Tibial nerve (tissue), 4 donors: Measurements from ENCODE around the gene SSH2.

Experiments used
- CTCF ChIP-seq, 5 experiments: fragments of 200-600 bp in 3 of 5; fragments of 450-650 bp in 2 of 5; sonication (generic) in 3 of 5; IDR thresholded peaks; one replicate each; pipeline ENCODE4 v1.5.1; 2016 to 2019; ENCODE audit warnings: antibody characterized with exemption in 5 of 5, mild to moderate bottlenecking in 3 of 5, moderate library complexity in 2 of 5
- EP300 ChIP-seq, 2 donors: sonication (generic); formaldehyde crosslinking; IDR thresholded peaks; one replicate each; pipeline ENCODE4 v1.6.1; 2017; ENCODE audit warnings: antibody characterized with exemption in 2 of 2, mild to moderate bottlenecking in 1 of 2
- POLR2A ChIP-seq, 2 donors: fragments of 450-650 bp; IDR thresholded peaks; one replicate each; pipeline ENCODE4 v1.6.1; 2017; ENCODE audit warnings: antibody characterized with exemption in 2 of 2, mild to moderate bottlenecking in 2 of 2, moderate library complexity in 2 of 2

GRCh38 chr17:29931231-29931932, 1.4 kb upstream of the SSH2 start:
- TF ChIP-seq CTCF (IDR thresholded peaks at IDR 0.05) (peak; percentile 81 to 90 (median 85)), POLR2A (IDR thresholded peaks at IDR 0.05) (no peak), EP300 (IDR thresholded peaks at IDR 0.05) (peak in 1 of 2 donors; percentile 45)
